GM12801 (cell line): Measurements from ENCODE around the gene RBKS.

Experiments used
- TF ChIP-seq, protein P1 (sequence below): IDR thresholded peaks from one replicate; pipeline ENCODE4 v1.5.1; 2011; ENCODE audit warnings: control low read depth; ENCODE audit not compliant: insufficient read length; ENCODE audit errors: extremely low read depth

RBKS gene

DNA sequence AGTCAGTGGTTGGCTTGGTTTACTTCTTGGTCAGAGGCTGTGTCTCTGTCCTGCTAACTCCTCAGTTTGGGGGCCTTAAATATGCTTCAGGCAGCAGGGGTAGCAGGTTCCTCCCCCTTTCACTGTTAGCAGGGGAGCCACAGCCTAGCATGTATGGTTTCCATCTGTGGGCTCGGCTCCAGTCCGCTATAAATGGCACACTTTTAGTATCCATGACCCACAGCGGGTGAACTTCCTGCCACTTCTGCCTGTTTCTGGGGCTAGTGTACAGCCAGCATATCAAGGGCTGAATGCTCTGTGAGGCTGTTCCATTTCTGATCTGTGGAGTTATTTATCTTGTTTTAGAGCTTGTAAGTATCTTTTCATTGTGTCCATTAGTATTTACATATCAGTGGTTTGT, 60.4 kb downstream of the RBKS start:
- TF ChIP-seq, protein P1, sequence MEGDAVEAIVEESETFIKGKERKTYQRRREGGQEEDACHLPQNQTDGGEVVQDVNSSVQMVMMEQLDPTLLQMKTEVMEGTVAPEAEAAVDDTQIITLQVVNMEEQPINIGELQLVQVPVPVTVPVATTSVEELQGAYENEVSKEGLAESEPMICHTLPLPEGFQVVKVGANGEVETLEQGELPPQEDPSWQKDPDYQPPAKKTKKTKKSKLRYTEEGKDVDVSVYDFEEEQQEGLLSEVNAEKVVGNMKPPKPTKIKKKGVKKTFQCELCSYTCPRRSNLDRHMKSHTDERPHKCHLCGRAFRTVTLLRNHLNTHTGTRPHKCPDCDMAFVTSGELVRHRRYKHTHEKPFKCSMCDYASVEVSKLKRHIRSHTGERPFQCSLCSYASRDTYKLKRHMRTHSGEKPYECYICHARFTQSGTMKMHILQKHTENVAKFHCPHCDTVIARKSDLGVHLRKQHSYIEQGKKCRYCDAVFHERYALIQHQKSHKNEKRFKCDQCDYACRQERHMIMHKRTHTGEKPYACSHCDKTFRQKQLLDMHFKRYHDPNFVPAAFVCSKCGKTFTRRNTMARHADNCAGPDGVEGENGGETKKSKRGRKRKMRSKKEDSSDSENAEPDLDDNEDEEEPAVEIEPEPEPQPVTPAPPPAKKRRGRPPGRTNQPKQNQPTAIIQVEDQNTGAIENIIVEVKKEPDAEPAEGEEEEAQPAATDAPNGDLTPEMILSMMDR: no peak

DNA sequence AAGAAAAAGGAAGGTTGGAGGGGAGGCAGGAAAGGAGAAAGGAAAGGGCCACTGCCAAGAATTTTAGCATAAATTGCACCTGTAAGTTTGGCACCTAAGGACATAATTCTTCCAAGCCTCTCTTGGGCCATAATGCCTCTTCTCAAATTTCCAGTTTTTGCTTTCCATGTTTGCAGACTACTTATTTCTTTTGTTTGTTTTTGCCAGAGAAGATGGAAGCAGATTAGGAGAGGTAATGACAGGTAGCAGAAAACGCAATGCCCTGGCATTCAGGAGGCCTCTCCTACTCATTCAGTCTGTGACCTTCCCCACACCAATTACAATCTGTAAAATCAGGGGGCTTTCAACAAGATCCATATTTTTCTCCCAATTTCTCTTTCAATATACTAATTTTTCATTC, 61.9 kb downstream of the RBKS start:
- TF ChIP-seq, protein P1: no peak

DNA sequence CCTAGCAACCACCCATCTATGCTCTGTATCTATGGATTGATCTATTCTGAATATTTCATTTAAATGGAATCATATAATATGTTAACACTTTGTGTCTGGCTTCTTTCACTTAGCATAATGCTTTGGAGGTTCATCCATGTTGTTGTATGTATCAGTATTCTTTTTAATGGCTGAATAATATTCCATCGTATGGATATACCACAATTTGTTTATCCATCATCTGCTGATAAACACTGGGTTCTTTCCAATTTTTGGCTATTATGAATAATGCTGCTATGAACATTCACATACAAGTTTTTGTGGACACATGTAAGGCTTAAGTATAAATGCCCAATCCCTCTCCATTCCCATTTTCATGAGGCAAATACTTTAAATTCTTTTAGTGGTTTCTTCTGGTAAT, 65.8 kb downstream of the RBKS start:
- TF ChIP-seq, protein P1: no peak

DNA sequence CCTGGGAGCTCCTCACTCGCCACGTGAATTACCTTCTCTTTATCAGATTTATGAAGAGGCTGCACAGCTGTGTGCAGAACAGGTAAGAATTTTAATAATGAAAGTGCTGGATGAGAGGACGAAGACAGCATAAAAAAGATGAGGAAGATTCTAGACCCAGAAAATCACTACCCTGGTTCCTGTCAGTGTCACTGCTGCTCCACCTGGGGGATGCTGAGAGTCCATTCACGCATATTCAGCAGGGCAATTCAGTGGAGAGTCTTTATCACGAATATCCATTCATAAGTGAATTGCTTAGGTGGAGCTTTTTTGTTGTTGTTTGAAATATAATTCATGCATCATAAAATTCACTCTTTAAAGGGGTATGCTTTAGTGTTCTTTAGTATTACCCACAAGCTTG, 66.6 kb downstream of the RBKS start:
- TF ChIP-seq, protein P1: no peak

DNA sequence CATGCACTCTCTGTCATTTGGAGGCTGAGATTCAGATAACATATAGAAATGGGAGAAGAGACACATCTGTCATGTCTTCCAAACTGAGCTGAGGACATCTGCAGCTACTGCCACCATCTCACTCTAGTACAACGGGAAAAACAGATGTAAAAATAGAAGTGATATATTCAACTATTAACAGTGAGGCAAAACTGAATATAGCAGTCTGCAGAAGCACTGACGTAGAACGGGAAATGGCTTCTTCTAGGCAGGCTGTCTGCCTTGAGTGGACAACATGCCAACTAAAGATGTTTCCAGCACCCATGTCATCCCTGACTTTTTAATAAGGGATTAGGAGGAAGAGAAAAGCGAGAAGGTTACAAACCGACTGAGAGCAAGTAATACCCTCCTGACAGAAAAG, 67.1 kb downstream of the RBKS start:
- TF ChIP-seq, protein P1: no peak

DNA sequence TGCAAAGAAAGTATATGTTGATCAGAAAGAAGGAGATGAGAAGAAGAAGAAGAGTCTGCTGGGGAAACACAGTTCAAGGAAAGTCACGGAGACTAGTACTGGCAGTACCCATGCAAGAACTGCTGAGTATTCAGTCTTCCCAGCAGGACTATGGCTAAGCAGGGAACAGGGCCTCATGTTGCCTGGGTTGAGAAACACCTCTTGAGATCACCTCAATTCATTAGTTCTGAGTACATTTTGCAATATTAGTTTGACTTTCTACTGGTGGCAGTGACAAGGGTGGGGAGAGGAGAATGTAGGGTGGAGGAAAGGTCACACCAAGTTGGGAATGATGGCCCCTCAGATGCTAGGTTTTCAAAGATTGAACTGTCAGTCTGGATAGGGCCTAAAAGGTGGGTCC, 68.1 kb downstream of the RBKS start:
- TF ChIP-seq, protein P1: no peak

DNA sequence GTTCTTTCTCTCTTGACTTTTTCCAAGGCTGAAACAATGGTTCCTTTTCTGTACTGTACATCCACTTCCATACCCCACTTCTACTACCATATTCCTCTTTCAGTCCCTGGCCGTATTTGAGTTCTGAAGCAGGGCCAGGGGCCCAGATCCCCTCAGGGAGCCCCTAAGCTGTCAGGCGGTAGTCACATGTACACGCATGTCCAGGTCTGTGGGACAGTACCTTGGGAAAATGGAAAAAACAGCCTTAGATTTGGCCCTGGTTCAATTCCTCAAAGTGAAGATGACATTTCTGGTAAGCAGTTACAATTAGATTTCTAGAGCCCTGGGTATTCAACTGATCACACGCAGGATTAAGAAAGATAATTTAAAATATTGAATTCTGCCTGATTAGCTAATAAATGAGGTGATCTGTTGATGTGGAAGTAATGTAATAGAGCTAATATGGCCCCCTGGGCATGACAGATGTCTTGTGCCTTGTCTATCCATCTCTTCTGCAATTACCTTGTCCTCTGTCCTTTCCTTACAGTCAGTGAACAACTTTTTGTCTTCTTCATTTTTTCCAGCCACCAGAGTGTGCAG, 74.2 kb downstream of the RBKS start:
- TF ChIP-seq, protein P1: no peak
